Glutamatergic neuron (in vitro differentiated cells): ENCODE measurements around the gene GDPD5. TPM values are rescaled to one million over a fixed set of nuclear protein-coding genes. Genes with fewer than 3 reads are reported as not detected.

Experiments used
- DNase-seq: peaks from one replicate; pipeline ENCODE4 v3.0.0; 2022
- H3K27ac Mint-ChIP-seq: one replicate; pipeline ENCODE4 v1.8.0; 2020; ENCODE audit warnings: mild to moderate bottlenecking, mixed read lengths, inconsistent platforms; ENCODE audit not compliant: unreplicated experiment
- H3K27me3 Mint-ChIP-seq: one replicate; pipeline ENCODE4 v1.8.0; 2020; ENCODE audit warnings: mild to moderate bottlenecking, moderate library complexity, mixed read lengths, inconsistent platforms; ENCODE audit not compliant: unreplicated experiment
- H3K36me3 Mint-ChIP-seq: one replicate; pipeline ENCODE4 v1.8.0; 2020; ENCODE audit warnings: mild to moderate bottlenecking, mixed read lengths, inconsistent platforms; ENCODE audit not compliant: unreplicated experiment
- H3K4me1 Mint-ChIP-seq: one replicate; pipeline ENCODE4 v1.8.0; 2020; ENCODE audit warnings: mild to moderate bottlenecking, low read depth, mixed read lengths, inconsistent platforms; ENCODE audit not compliant: unreplicated experiment
- H3K4me3 Mint-ChIP-seq: one replicate; pipeline ENCODE4 v1.8.0; 2020; ENCODE audit warnings: mild to moderate bottlenecking, mixed read lengths, inconsistent platforms; ENCODE audit not compliant: unreplicated experiment
- H3K9me3 Mint-ChIP-seq: one replicate; pipeline ENCODE4 v1.8.0; 2020; ENCODE audit warnings: mild to moderate bottlenecking, moderate library complexity, mixed read lengths, inconsistent platforms; ENCODE audit not compliant: unreplicated experiment
- total RNA-seq: library from RNA; stranded (reverse); fragmentation: NEBNext Ultra II Directional; extraction: Animal tissue kit (Norgen Biotek cat#: 25700); gene quantifications from one replicate; pipeline ENCODE4 v1.2.1, GENCODE V29; 2021; ENCODE audit not compliant: unreplicated experiment
- TF ChIP-seq, protein P1 (sequence below): fragments of 200-600 bp; sonication (generic); IDR thresholded peaks from one replicate; pipeline ENCODE4 v1.5.0; 2021; ENCODE audit not compliant: partially characterized antibody, unreplicated experiment

The GDPD5 gene
- total RNA-seq, 1 donor from 2014 or later: 147 TPM

GRCh38 chr11:75386942-75387630, 138.7 kb downstream of the GDPD5 start:
- no peaks in the 10 kb centered on the region for H3K27me3 Mint-ChIP-seq
- H3K4me1 Mint-ChIP-seq: no peaks in the 10 kb centered on the region
- H3K27ac Mint-ChIP-seq: no peak overlapping the region
- H3K36me3 Mint-ChIP-seq: no peaks in the 10 kb centered on the region
- no peaks in the 10 kb centered on the region for H3K9me3 Mint-ChIP-seq
- DNase-seq: no peak
- no peak overlapping the region for H3K4me3 Mint-ChIP-seq
- TF ChIP-seq, protein P1, sequence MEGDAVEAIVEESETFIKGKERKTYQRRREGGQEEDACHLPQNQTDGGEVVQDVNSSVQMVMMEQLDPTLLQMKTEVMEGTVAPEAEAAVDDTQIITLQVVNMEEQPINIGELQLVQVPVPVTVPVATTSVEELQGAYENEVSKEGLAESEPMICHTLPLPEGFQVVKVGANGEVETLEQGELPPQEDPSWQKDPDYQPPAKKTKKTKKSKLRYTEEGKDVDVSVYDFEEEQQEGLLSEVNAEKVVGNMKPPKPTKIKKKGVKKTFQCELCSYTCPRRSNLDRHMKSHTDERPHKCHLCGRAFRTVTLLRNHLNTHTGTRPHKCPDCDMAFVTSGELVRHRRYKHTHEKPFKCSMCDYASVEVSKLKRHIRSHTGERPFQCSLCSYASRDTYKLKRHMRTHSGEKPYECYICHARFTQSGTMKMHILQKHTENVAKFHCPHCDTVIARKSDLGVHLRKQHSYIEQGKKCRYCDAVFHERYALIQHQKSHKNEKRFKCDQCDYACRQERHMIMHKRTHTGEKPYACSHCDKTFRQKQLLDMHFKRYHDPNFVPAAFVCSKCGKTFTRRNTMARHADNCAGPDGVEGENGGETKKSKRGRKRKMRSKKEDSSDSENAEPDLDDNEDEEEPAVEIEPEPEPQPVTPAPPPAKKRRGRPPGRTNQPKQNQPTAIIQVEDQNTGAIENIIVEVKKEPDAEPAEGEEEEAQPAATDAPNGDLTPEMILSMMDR: no peak

Other genes with a start within 250 kb of the GDPD5 start
- gene ARRB1, start 174.3 kb downstream of the GDPD5 start, total RNA-seq: 38.0 TPM
- gene RPS3, start 126.4 kb downstream of the GDPD5 start, total RNA-seq: 1,391 TPM
- 41.4 TPM for gene KLHL35, start 92.7 kb downstream of the GDPD5 start, total RNA-seq
- 35.0 TPM for gene SERPINH1, start 36.3 kb upstream of the GDPD5 start, total RNA-seq
- 313 TPM for gene MAP6, start 143.1 kb upstream of the GDPD5 start, total RNA-seq
- not detected for gene MOGAT2, start 191.9 kb upstream of the GDPD5 start, total RNA-seq
- 0.76 TPM for gene DGAT2, start 242.8 kb upstream of the GDPD5 start, total RNA-seq